DND-41 (cell line): ENCODE results near the gene IRF6.

ENCODE experiments used
- ATAC-seq: fragments of 200-7000 bp; cut with Tn5 transposase; 3 replicates; pipeline ENCODE4 v1.9.1; 2021; ENCODE audit warnings: low read depth; ENCODE audit not compliant: insufficient read depth
- DNase-seq: peaks from one replicate; pipeline ENCODE4 v3.0.0-alpha.2; 2020
- H2AFZ ChIP-seq: 2 replicates; pipeline ENCODE4 v1.6.0; 2012; ENCODE audit warnings: low read depth, low read length
- H3K27ac ChIP-seq: 2 replicates; pipeline ENCODE4 v1.5.1; 2012; ENCODE audit warnings: low read length, inconsistent platforms
- H3K27me3 ChIP-seq: fragments of 200-600 bp; sonication (generic); 2 replicates; pipeline ENCODE4 v1.6.0; 2012; ENCODE audit warnings: low read length, mild to moderate bottlenecking, inconsistent platforms; ENCODE audit not compliant: insufficient read depth, poor library complexity
- H3K36me3 ChIP-seq: 2 replicates; pipeline ENCODE4 v1.5.1; 2012; ENCODE audit warnings: low read length, inconsistent platforms; ENCODE audit not compliant: insufficient read depth
- H3K4me1 ChIP-seq: 2 replicates; pipeline ENCODE4 v1.5.1; 2012; ENCODE audit warnings: mild to moderate bottlenecking, low read length; ENCODE audit not compliant: insufficient read depth
- H3K4me2 ChIP-seq: 2 replicates; pipeline ENCODE4 v1.6.0; 2012; ENCODE audit warnings: mild to moderate bottlenecking, moderate library complexity, low read length, inconsistent platforms; ENCODE audit not compliant: insufficient read depth
- H3K4me3 ChIP-seq, 2 experiments: fragments of 200-600 bp in 1 of 2; shearing (Covaris generic) in 1 of 2; 2 replicates each; pipeline ENCODE4 v1.5.1; 2012 to 2016; ENCODE audit warnings: inconsistent platforms in 2 of 2, low read length in 2 of 2, mild to moderate bottlenecking in 2 of 2, low read depth in 1 of 2, moderate library complexity in 1 of 2
- H3K79me2 ChIP-seq: 2 replicates; pipeline ENCODE4 v1.6.0; 2012; ENCODE audit warnings: low read length, inconsistent platforms; ENCODE audit not compliant: insufficient read depth
- H3K9ac ChIP-seq: 2 replicates; pipeline ENCODE4 v1.6.0; 2012; ENCODE audit warnings: low read depth, mild to moderate bottlenecking, inconsistent platforms, low read length, moderate library complexity
- H3K9me3 ChIP-seq: 2 replicates; pipeline ENCODE4 v1.5.1; 2012; ENCODE audit warnings: low read length, moderate library complexity, mild to moderate bottlenecking, inconsistent platforms; ENCODE audit not compliant: insufficient read depth, severe bottlenecking
- H4K20me1 ChIP-seq: 2 replicates; pipeline ENCODE4 v1.6.0; 2012; ENCODE audit warnings: low read length; ENCODE audit not compliant: insufficient read depth
- EZH2 ChIP-seq: IDR thresholded peaks from 3 replicates; pipeline ENCODE4 v1.6.1; 2012; ENCODE audit warnings: borderline replicate concordance, low read depth, mild to moderate bottlenecking, moderate library complexity, low read length, inconsistent platforms; ENCODE audit not compliant: severe bottlenecking
- TF ChIP-seq, protein P1 (sequence below): IDR thresholded peaks from 2 replicates; pipeline ENCODE4 v1.5.1; 2012; ENCODE audit warnings: borderline replicate concordance, low read length, moderate library complexity, mild to moderate bottlenecking; ENCODE audit not compliant: poor library complexity, severe bottlenecking; ENCODE audit errors: extremely low read depth

IRF6 gene

GRCh38 chr1:209849388-209849787 lies 43.4 kb upstream of the IRF6 start:
- Histone ChIP-seq H3K4me2 (no peak overlapping the region), H2AFZ (no peak overlapping the region)

DNA sequence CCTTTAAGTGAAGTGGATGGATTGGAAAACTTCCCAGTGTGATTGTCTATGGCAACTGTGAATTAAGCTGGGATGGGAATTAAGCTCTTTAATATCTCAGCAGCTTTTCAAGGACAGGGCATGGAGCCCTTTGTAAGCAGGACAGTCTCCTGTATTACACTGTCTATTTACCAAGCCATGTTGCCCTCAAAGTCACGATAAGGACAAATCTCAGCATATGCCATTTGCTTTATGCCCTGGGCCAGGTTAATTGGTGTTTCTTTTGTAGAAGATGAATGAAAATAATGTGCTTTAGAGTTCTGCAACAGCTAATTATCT lies 39.4 kb upstream of the IRF6 start:
- H4K20me1 ChIP-seq: peaks cover 4% of the 10 kb centered on the region; the same call in 1 of the 2 replicates
- peaks cover 88% of the 10 kb centered on the region for H3K36me3 ChIP-seq
- DNase-seq (no peak), ATAC-seq (no peak)
- TF ChIP-seq EZH2: no peak
- TF ChIP-seq, protein P1, sequence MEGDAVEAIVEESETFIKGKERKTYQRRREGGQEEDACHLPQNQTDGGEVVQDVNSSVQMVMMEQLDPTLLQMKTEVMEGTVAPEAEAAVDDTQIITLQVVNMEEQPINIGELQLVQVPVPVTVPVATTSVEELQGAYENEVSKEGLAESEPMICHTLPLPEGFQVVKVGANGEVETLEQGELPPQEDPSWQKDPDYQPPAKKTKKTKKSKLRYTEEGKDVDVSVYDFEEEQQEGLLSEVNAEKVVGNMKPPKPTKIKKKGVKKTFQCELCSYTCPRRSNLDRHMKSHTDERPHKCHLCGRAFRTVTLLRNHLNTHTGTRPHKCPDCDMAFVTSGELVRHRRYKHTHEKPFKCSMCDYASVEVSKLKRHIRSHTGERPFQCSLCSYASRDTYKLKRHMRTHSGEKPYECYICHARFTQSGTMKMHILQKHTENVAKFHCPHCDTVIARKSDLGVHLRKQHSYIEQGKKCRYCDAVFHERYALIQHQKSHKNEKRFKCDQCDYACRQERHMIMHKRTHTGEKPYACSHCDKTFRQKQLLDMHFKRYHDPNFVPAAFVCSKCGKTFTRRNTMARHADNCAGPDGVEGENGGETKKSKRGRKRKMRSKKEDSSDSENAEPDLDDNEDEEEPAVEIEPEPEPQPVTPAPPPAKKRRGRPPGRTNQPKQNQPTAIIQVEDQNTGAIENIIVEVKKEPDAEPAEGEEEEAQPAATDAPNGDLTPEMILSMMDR: no peak
- H3K27me3 ChIP-seq: no peaks in the 10 kb centered on the region
- H3K4me3 ChIP-seq: no peak overlapping the region
- no peak overlapping the region for H3K27ac ChIP-seq
- no peaks in the 10 kb centered on the region for H3K9me3 ChIP-seq
- H3K4me2 ChIP-seq: no peak overlapping the region
- H3K9ac ChIP-seq: no peak overlapping the region
- H2AFZ ChIP-seq: no peak overlapping the region
- no peaks in the 10 kb centered on the region; the same call in 1 of the 2 replicates for H3K79me2 ChIP-seq
- H3K4me1 ChIP-seq: no peaks in the 10 kb centered on the region

More at GRCh38 chr1:209849388-209849787, 43.4 kb upstream of the IRF6 start:
- DNase-seq (no peak), ATAC-seq (no peak)
- peaks cover 5% of the 10 kb centered on the region; the same call in 1 of the 2 replicates for H4K20me1 ChIP-seq
- H3K27me3 ChIP-seq: no peaks in the 10 kb centered on the region
- H3K4me1 ChIP-seq: no peaks in the 10 kb centered on the region
- H3K79me2 ChIP-seq: no peaks in the 10 kb centered on the region; the same call in 1 of the 2 replicates
- H3K4me3 ChIP-seq: no peak overlapping the region
- no peak overlapping the region for H3K27ac ChIP-seq
- TF ChIP-seq, protein P1: no peak
- TF ChIP-seq EZH2: no peak
- H3K9me3 ChIP-seq: no peaks in the 10 kb centered on the region
- peaks cover 87% of the 10 kb centered on the region for H3K36me3 ChIP-seq
- no peak overlapping the region for H3K9ac ChIP-seq

GRCh38 chr1:209844695-209845407 lies 38.9 kb upstream of the IRF6 start:
- ATAC-seq (no peak), DNase-seq (no peak)
- Histone ChIP-seq H3K4me1 (no peaks in the 10 kb centered on the region), H3K9ac (no peak overlapping the region), H3K4me3 (no peak overlapping the region), H3K4me2 (no peak overlapping the region), H3K27ac (no peak overlapping the region), H3K36me3 (peaks cover 88% of the 10 kb centered on the region), H3K9me3 (no peaks in the 10 kb centered on the region), H3K79me2 (no peaks in the 10 kb centered on the region; the same call in 1 of the 2 replicates), H2AFZ (no peak overlapping the region), H3K27me3 (no peaks in the 10 kb centered on the region), H4K20me1 (peaks cover 4% of the 10 kb centered on the region; the same call in 1 of the 2 replicates)
- TF ChIP-seq, protein P1: no peak

GRCh38 chr1:209840611-209841010 lies 34.7 kb upstream of the IRF6 start:
- Histone ChIP-seq H3K27me3 (no peaks in the 10 kb centered on the region), H3K79me2 (no peaks in the 10 kb centered on the region), H3K27ac (no peak overlapping the region), H4K20me1 (0 out of 2 replicates have a peak, but pooled peaks cover 2% of the 10 kb centered on the region), H3K36me3 (peaks cover 93% of the 10 kb centered on the region), H3K9me3 (no peaks in the 10 kb centered on the region), H3K9ac (no peak overlapping the region), H2AFZ (no peak overlapping the region), H3K4me2 (no peak overlapping the region), H3K4me1 (no peaks in the 10 kb centered on the region), H3K4me3 (no peak overlapping the region)
- ATAC-seq (no peak), DNase-seq (no peak)
- no peak for TF ChIP-seq EZH2
- TF ChIP-seq, protein P1: no peak
